HCT116 (cell line): ENCODE results near the gene PRKCD. TPM values are rescaled to one million over a fixed set of nuclear protein-coding genes. Genes with fewer than 3 reads are reported as not detected.

ENCODE experiments used
- ATAC-seq: fragments of 200-7000 bp; cut with Tn5 transposase; 2 replicates; pipeline ENCODE4 v1.9.1; 2020; ENCODE audit warnings: mild to moderate bottlenecking, moderate library complexity
- BruUV-seq: library from RNA; stranded (reverse); fragments of 400-500 nt; replicated peaks from 2 replicates; lab custom pipeline; 2021; lab: Mats Ljungman, UMichigan
- CTCF ChIA-PET: fragments of 300-600 bp; sonication (Branson Sonifier 250); formaldehyde crosslinking; loops from one replicate; lab custom pipeline; 2021; ENCODE audit warnings: antibody characterized with exemption; lab: Charles Lee
- POLR2A ChIA-PET: fragments of 300-600, 350-600 bp; sonication (Branson Sonifier 250); formaldehyde crosslinking; loops from one replicate; lab custom pipeline; 2021; ENCODE audit warnings: antibody characterized with exemption; lab: Charles Lee
- RAD21 ChIA-PET, 2 experiments: fragments of 300-600 bp; sonication (Branson Sonifier 250); formaldehyde crosslinking; loops; one replicate each; lab custom pipeline; 2023; ENCODE audit warnings: low total read pairs in 2 of 2; ENCODE audit not compliant: uncharacterized antibody in 2 of 2, unreplicated experiment in 2 of 2, low non-redundant PET in 1 of 2; lab: Charles Lee
- DNase-seq: peaks from one replicate; pipeline ENCODE4 v3.0.0-alpha.2; 2010; ENCODE audit warnings: low read depth, low spot score
- H2AFZ ChIP-seq: fragments of 200-600 bp; shearing (Covaris generic), sonication (generic); 2 replicates; pipeline ENCODE4 v1.6.1; 2017; ENCODE audit warnings: low read depth, mixed run types, mixed read lengths, antibody characterized with exemption, low read length; ENCODE audit not compliant: poor library complexity, severe bottlenecking
- H3K27ac ChIP-seq: 2 replicates; pipeline ENCODE4 v1.5.1; 2012; ENCODE audit warnings: low read depth, low read length
- H3K27me3 ChIP-seq: fragments of 200-600 bp; sonication (generic); 2 replicates; pipeline ENCODE4 v1.6.1; 2016; ENCODE audit warnings: mixed run types, low read length, mixed read lengths; ENCODE audit not compliant: insufficient read depth
- H3K36me3 ChIP-seq, 2 experiments: fragments of 200-500 bp in 1 of 2; fragments of 200-600 bp in 1 of 2; sonication (Bioruptor generic) in 1 of 2; sonication (generic) in 1 of 2; 2 replicates each; pipeline versions ENCODE4 v1.5.1 to v1.6.1; 2014 to 2016; ENCODE audit warnings: low read length in 2 of 2, inconsistent platforms in 1 of 2, mixed read lengths in 1 of 2, mixed run types in 1 of 2; ENCODE audit not compliant: insufficient read depth in 2 of 2, control insufficient read depth in 1 of 2
- H3K4me1 ChIP-seq, 2 experiments: fragments of 200-600 bp in 1 of 2; sonication (generic) in 1 of 2; 2 replicates each; pipeline versions ENCODE4 v1.5.1 to v1.6.1; 2012 to 2017; ENCODE audit warnings: low read length in 2 of 2, inconsistent platforms in 1 of 2, mild to moderate bottlenecking in 1 of 2, mixed read lengths in 1 of 2, mixed run types in 1 of 2, moderate library complexity in 1 of 2; ENCODE audit not compliant: insufficient read depth in 2 of 2, control insufficient read depth in 1 of 2
- H3K4me2 ChIP-seq: fragments of 200-600 bp; sonication (generic); 2 replicates; pipeline ENCODE4 v1.6.1; 2017; ENCODE audit warnings: mixed run types, low read length, mixed read lengths
- H3K4me3 ChIP-seq, 2 experiments: fragments of 200-600 bp in 1 of 2; sonication (generic) in 1 of 2; replicated peaks in 1 of 2; 2 replicates each; pipeline ENCODE4 v1.5.1; 2011 to 2016; ENCODE audit warnings: low read length in 2 of 2, control low read depth in 1 of 2, low read depth in 1 of 2, mild to moderate bottlenecking in 1 of 2, mixed read lengths in 1 of 2, mixed run types in 1 of 2
- H3K79me2 ChIP-seq: fragments of 200-600 bp; sonication (generic); 2 replicates; pipeline ENCODE4 v1.6.1; 2017; ENCODE audit warnings: mild to moderate bottlenecking, mixed run types, low read length, moderate library complexity, mixed read lengths; ENCODE audit not compliant: insufficient read depth
- H3K9ac ChIP-seq: fragments of 200-600 bp; sonication (generic); 2 replicates; pipeline ENCODE4 v1.6.1; 2016; ENCODE audit warnings: low read length, mixed read lengths
- H3K9me2 ChIP-seq: fragments of 200-600 bp; sonication (generic), shearing (Covaris generic); 2 replicates; pipeline ENCODE4 v1.6.1; 2017; ENCODE audit warnings: mixed run types, mild to moderate bottlenecking, moderate library complexity; ENCODE audit not compliant: insufficient read depth
- H3K9me3 ChIP-seq, 2 experiments: fragments of 200-500 bp in 1 of 2; fragments of 200-600 bp in 1 of 2; sonication (Bioruptor generic) in 1 of 2; sonication (generic) in 1 of 2; 2 replicates each; pipeline ENCODE4 v1.6.1; 2014 to 2017; ENCODE audit warnings: low read length in 2 of 2, mixed read lengths in 2 of 2, inconsistent platforms in 1 of 2, low read depth in 1 of 2, mild to moderate bottlenecking in 1 of 2, mixed run types in 1 of 2, moderate library complexity in 1 of 2; ENCODE audit not compliant: control insufficient read depth in 1 of 2, insufficient read depth in 1 of 2
- H4K20me1 ChIP-seq: fragments of 200-600 bp; sonication (generic), shearing (Covaris generic); 2 replicates; pipeline ENCODE4 v1.6.1; 2017; ENCODE audit warnings: mixed run types, mild to moderate bottlenecking, moderate library complexity; ENCODE audit not compliant: insufficient read depth
- CBX3 ChIP-seq: IDR thresholded peaks from 2 replicates; pipeline ENCODE4 v1.6.1; 2012; ENCODE audit warnings: low read depth
- CEBPB ChIP-seq: IDR thresholded peaks from 2 replicates; pipeline ENCODE4 v1.6.1; 2012; ENCODE audit warnings: low read depth
- EGR1 ChIP-seq: IDR thresholded peaks from 2 replicates; pipeline ENCODE4 v1.6.1; 2012; ENCODE audit warnings: low read depth
- EZH2 ChIP-seq: fragments of 200-600 bp; sonication (generic); IDR thresholded peaks from 2 replicates; pipeline ENCODE4 v1.6.1; 2017; ENCODE audit warnings: antibody characterized with exemption, mixed run types
- FOSL1 ChIP-seq: IDR thresholded peaks from 2 replicates; pipeline ENCODE4 v1.6.1; 2012; ENCODE audit warnings: low read depth
- JUND ChIP-seq: IDR thresholded peaks from 2 replicates; pipeline ENCODE4 v1.6.1; 2012
- POLR2A ChIP-seq: IDR thresholded peaks from 2 replicates; pipeline ENCODE4 v1.7.0; 2011; ENCODE audit warnings: borderline replicate concordance; ENCODE audit not compliant: insufficient read depth, insufficient read length; ENCODE audit errors: extremely low read depth
- POLR2AphosphoS5 ChIP-seq: IDR thresholded peaks from 2 replicates; pipeline ENCODE4 v1.6.1; 2011; ENCODE audit warnings: mild to moderate bottlenecking, low read depth, low read length, moderate library complexity
- RAD21 ChIP-seq: IDR thresholded peaks from 2 replicates; pipeline ENCODE4 v1.6.1; 2012; ENCODE audit warnings: low read depth, mild to moderate bottlenecking
- SRF ChIP-seq: IDR thresholded peaks from 2 replicates; pipeline ENCODE4 v1.6.1; 2012; ENCODE audit warnings: low read depth
- TCF7L2 ChIP-seq: IDR thresholded peaks from 2 replicates; pipeline ENCODE4 v1.7.0; 2011; ENCODE audit warnings: borderline replicate concordance, inconsistent platforms; ENCODE audit not compliant: insufficient read depth, insufficient read length; ENCODE audit errors: extremely low read depth
- ZFX ChIP-seq: fragments of 450-650 bp; IDR thresholded peaks from 2 replicates; pipeline ENCODE4 v1.6.1; 2017
- ZNF274 ChIP-seq: fragments of 200-500 bp; sonication (Bioruptor generic); IDR thresholded peaks from 2 replicates; pipeline ENCODE4 v1.6.1; 2014; ENCODE audit warnings: mild to moderate bottlenecking, low read depth, low read length, inconsistent platforms
- intact Hi-C: fragments of 100-400 bp; cut with micrococcal nuclease; formaldehyde crosslinking; loops from 2 replicates; pipeline ENCODE4 v1.10.0; 2022
- total RNA-seq: library from RNA; stranded (reverse); gene quantifications from one replicate; pipeline ENCODE4 v1.2.1, GENCODE V29; 2021; ENCODE audit not compliant: unreplicated experiment
- TF ChIP-seq, protein P1 (sequence below): IDR thresholded peaks from 2 replicates; pipeline ENCODE4 v1.6.1; 2012
- TF ChIP-seq, protein P2 (sequence below): IDR thresholded peaks from 2 replicates; pipeline ENCODE4 v1.6.1; 2012; ENCODE audit warnings: low read depth
- TF ChIP-seq, protein P3 (sequence below): IDR thresholded peaks from 2 replicates; pipeline ENCODE4 v1.6.1; 2012

The PRKCD gene
- total RNA-seq, 1 experiment from 2014 or later: 34.4 TPM

DNA sequence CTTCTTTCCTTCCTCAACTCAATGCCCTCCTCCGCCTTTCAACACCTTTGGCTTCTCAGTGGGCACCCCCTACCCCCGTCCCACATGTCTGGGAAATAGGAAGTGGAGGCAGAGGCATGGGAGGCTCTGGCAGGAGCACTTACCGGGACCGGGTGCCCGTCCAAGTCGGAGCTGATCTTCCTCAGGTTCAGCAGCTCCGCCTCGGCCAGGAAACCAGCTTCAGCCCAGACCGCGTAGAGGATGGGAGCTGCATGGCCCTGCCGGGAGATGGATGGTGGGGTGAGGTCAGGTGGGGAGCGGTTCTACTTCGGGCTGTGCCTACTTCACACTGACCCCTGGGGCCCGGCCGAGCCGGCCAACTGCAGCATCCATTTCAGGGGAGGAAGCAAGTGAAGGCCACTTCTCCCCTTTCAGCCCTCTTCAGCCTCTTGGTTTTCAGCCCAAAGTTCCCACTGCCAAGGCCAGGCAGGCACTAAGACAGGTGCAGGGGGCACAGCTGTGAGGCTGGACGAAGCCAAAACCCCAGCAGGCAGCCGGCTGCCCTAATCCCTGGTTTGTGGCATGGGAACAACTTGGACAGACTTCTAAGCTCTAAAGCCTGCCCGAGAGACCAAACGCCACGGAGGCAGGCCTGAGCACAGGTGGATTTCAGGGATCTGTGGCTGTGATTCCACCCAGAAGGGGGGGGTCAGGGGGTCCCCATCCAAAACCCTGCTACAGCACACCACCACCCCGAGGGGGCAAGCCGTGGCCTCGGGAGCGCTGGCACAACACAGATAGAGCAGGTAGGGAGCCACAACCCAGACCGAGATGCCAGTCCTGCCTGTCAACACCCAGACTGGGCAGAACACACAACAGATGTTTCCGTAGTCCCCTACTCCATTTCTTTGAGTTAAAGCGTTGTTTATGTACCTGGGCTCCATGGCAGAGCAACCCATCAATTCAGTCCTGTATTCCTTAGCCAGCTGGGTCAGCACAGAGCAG, 80.3 kb downstream of the PRKCD start:
- ATAC-seq (no peak), DNase-seq (no peak)
- Histone ChIP-seq H3K9me2 (no peaks in the 10 kb centered on the region), H2AFZ (no peak overlapping the region), H3K36me3 (peaks cover 11 to 50% of the 10 kb centered on the region in 2 experiments), H3K4me2 (no peak overlapping the region), H4K20me1 (peaks cover 10% of the 10 kb centered on the region; the same call in 1 of the 2 replicates), H3K9ac (no peak overlapping the region), H3K4me1 (peaks cover 56 to 93% of the 10 kb centered on the region in 2 experiments), H3K27ac (peak overlapping the region; percentile 82), H3K9me3 (no peaks in the 10 kb centered on the region), H3K79me2 (peaks cover 98% of the 10 kb centered on the region), H3K27me3 (no peaks in the 10 kb centered on the region), H3K4me3 (no peak overlapping the region)
- ChIA-PET CTCF (no interaction called here), POLR2A (no interaction called here), RAD21 (no interaction called here)
- intact Hi-C loops: no loop called here
- TF ChIP-seq, protein P1, sequence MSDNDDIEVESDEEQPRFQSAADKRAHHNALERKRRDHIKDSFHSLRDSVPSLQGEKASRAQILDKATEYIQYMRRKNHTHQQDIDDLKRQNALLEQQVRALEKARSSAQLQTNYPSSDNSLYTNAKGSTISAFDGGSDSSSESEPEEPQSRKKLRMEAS: no peak
- TF ChIP-seq FOSL1 (no peak), RAD21 (no peak), ZFX (no peak), POLR2A (no peak), TCF7L2 (no peak), EGR1 (no peak), CEBPB (no peak), POLR2AphosphoS5 (no peak), SRF (no peak), JUND (no peak), CBX3 (no peak), EZH2 (no peak), ZNF274 (no peak)
- TF ChIP-seq, protein P2, sequence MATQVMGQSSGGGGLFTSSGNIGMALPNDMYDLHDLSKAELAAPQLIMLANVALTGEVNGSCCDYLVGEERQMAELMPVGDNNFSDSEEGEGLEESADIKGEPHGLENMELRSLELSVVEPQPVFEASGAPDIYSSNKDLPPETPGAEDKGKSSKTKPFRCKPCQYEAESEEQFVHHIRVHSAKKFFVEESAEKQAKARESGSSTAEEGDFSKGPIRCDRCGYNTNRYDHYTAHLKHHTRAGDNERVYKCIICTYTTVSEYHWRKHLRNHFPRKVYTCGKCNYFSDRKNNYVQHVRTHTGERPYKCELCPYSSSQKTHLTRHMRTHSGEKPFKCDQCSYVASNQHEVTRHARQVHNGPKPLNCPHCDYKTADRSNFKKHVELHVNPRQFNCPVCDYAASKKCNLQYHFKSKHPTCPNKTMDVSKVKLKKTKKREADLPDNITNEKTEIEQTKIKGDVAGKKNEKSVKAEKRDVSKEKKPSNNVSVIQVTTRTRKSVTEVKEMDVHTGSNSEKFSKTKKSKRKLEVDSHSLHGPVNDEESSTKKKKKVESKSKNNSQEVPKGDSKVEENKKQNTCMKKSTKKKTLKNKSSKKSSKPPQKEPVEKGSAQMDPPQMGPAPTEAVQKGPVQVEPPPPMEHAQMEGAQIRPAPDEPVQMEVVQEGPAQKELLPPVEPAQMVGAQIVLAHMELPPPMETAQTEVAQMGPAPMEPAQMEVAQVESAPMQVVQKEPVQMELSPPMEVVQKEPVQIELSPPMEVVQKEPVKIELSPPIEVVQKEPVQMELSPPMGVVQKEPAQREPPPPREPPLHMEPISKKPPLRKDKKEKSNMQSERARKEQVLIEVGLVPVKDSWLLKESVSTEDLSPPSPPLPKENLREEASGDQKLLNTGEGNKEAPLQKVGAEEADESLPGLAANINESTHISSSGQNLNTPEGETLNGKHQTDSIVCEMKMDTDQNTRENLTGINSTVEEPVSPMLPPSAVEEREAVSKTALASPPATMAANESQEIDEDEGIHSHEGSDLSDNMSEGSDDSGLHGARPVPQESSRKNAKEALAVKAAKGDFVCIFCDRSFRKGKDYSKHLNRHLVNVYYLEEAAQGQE: no peak
- TF ChIP-seq, protein P3, sequence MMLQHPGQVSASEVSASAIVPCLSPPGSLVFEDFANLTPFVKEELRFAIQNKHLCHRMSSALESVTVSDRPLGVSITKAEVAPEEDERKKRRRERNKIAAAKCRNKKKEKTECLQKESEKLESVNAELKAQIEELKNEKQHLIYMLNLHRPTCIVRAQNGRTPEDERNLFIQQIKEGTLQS: no peak
- BruUV-seq: no TSS peak
